Astrocyte (in vitro differentiated cells and primary cell): ENCODE results near the gene GLIPR2. TPM values are rescaled to one million over a fixed set of nuclear protein-coding genes. Genes with fewer than 3 reads are reported as not detected.

Experiments used
- DNase-seq: peaks from one replicate; pipeline ENCODE4 v3.0.0-alpha.2; 2010; ENCODE audit warnings: low read depth
- FAIRE-seq: peaks from 2 replicates; lab custom pipeline; 2011; peaks lifted over from hg19 to GRCh38; lab: Jason Lieb, UNC
- H2AFZ ChIP-seq: 2 replicates; pipeline ENCODE4 v1.6.0; 2012; ENCODE audit warnings: low read depth, low read length, inconsistent platforms
- H3K27ac ChIP-seq: 2 replicates; pipeline ENCODE4 v1.5.1; 2011; ENCODE audit warnings: low read depth, low read length, inconsistent platforms
- H3K27me3 ChIP-seq: 2 replicates; pipeline ENCODE4 v1.6.0; 2011; ENCODE audit warnings: low read length, inconsistent platforms; ENCODE audit not compliant: insufficient read depth
- H3K36me3 ChIP-seq: 2 replicates; pipeline ENCODE4 v1.5.1; 2011; ENCODE audit warnings: low read length, inconsistent platforms; ENCODE audit not compliant: insufficient read depth
- H3K4me1 ChIP-seq: 2 replicates; pipeline ENCODE4 v1.5.1; 2011; ENCODE audit warnings: low read length, inconsistent platforms; ENCODE audit not compliant: insufficient read depth
- H3K4me2 ChIP-seq: 2 replicates; pipeline ENCODE4 v1.6.0; 2012; ENCODE audit warnings: low read length, inconsistent platforms
- H3K4me3 ChIP-seq: 2 replicates; pipeline ENCODE4 v1.5.1; 2011; ENCODE audit warnings: low read depth, mild to moderate bottlenecking, low read length, inconsistent platforms; ENCODE audit not compliant: insufficient read depth
- H3K79me2 ChIP-seq: 2 replicates; pipeline ENCODE4 v1.6.0; 2012; ENCODE audit warnings: mild to moderate bottlenecking, low read length, inconsistent platforms; ENCODE audit not compliant: insufficient read depth
- H3K9ac ChIP-seq: 2 replicates; pipeline ENCODE4 v1.6.0; 2012; ENCODE audit warnings: mild to moderate bottlenecking, low read length, inconsistent platforms
- H3K9me3 ChIP-seq: 2 replicates; pipeline ENCODE4 v1.5.1; 2012; ENCODE audit warnings: low read depth, mild to moderate bottlenecking, low read length, inconsistent platforms; ENCODE audit not compliant: insufficient read depth
- H4K20me1 ChIP-seq: 2 replicates; pipeline ENCODE4 v1.6.0; 2012; ENCODE audit warnings: low read length, inconsistent platforms; ENCODE audit not compliant: insufficient read depth
- H3K27ac Mint-ChIP-seq: one replicate; pipeline ENCODE4 v1.8.0; 2021; ENCODE audit warnings: mild to moderate bottlenecking, mixed read lengths; ENCODE audit not compliant: unreplicated experiment
- H3K27me3 Mint-ChIP-seq: one replicate; pipeline ENCODE4 v1.8.0; 2021; ENCODE audit warnings: low read depth, mixed read lengths; ENCODE audit not compliant: unreplicated experiment
- H3K36me3 Mint-ChIP-seq: one replicate; pipeline ENCODE4 v1.8.0; 2021; ENCODE audit warnings: low read depth, mixed read lengths; ENCODE audit not compliant: unreplicated experiment
- H3K4me1 Mint-ChIP-seq: one replicate; pipeline ENCODE4 v1.8.0; 2021; ENCODE audit warnings: low read depth, mixed read lengths; ENCODE audit not compliant: unreplicated experiment
- H3K4me3 Mint-ChIP-seq: one replicate; pipeline ENCODE4 v1.8.0; 2021; ENCODE audit warnings: mild to moderate bottlenecking, moderate library complexity, mixed read lengths; ENCODE audit not compliant: unreplicated experiment
- H3K9me3 Mint-ChIP-seq: one replicate; pipeline ENCODE4 v1.8.0; 2021; ENCODE audit warnings: mild to moderate bottlenecking, mixed read lengths; ENCODE audit not compliant: unreplicated experiment
- CTCF ChIP-seq: IDR thresholded peaks from 2 replicates; pipeline ENCODE4 v1.5.1; 2011; ENCODE audit warnings: low read depth, mild to moderate bottlenecking, inconsistent platforms, low read length, moderate library complexity; ENCODE audit not compliant: insufficient read depth
- EZH2 ChIP-seq: IDR thresholded peaks from 2 replicates; pipeline ENCODE4 v1.6.1; 2012; ENCODE audit warnings: mild to moderate bottlenecking, low read length, inconsistent platforms; ENCODE audit not compliant: insufficient read depth
- total RNA-seq: library from RNA; stranded (reverse); gene quantifications from 2 replicates; pipeline ENCODE4 v1.2.1, GENCODE V29; 2021

The GLIPR2 gene
- total RNA-seq, 1 donor from 2014 or later: 150 TPM

- H3K9me3 Mint-ChIP-seq: no peaks in the 10 kb centered on the region
- H3K4me3 Mint-ChIP-seq: peak overlapping the region; percentile 64
- no peak overlapping the region for H3K27ac ChIP-seq
Measured at GRCh38 chr9:36188212-36188611, 51.7 kb downstream of the GLIPR2 start.

GRCh38 chr9:36189976-36190375, 53.4 kb downstream of the GLIPR2 start:
- Mint-ChIP-seq H3K27me3 (no peaks in the 10 kb centered on the region), H3K4me1 (peaks cover 33% of the 10 kb centered on the region), H3K36me3 (peaks cover 7% of the 10 kb centered on the region), H3K4me3 (peak overlapping the region; percentile 98), H3K9me3 (no peaks in the 10 kb centered on the region), H3K27ac (peak overlapping the region; percentile 82)
- Histone ChIP-seq H4K20me1 (peaks cover 39% of the 10 kb centered on the region), H3K79me2 (peaks cover 43% of the 10 kb centered on the region), H3K4me1 (peaks cover 41% of the 10 kb centered on the region), H3K9ac (peak overlapping the region; percentile 93), H3K27ac (no peak overlapping the region), H3K4me3 (peak overlapping the region; percentile 82), H3K36me3 (peaks cover 2% of the 10 kb centered on the region), H3K27me3 (no peaks in the 10 kb centered on the region), H2AFZ (peak overlapping the region; percentile 55), H3K4me2 (peak overlapping the region; percentile 93), H3K9me3 (no peaks in the 10 kb centered on the region)
- no peak for DNase-seq
- no peak for FAIRE-seq
- TF ChIP-seq EZH2 (no peak), CTCF (no peak)

More at GRCh38 chr9:36188212-36188611, 51.7 kb downstream of the GLIPR2 start:
- H3K27ac Mint-ChIP-seq: peak overlapping the region; percentile 59
- H3K4me1 Mint-ChIP-seq: peaks cover 20% of the 10 kb centered on the region
- H3K36me3 Mint-ChIP-seq: peaks cover 3% of the 10 kb centered on the region
- no peak overlapping the region for H3K9ac ChIP-seq
- no peaks in the 10 kb centered on the region for H3K27me3 ChIP-seq
- no peak for TF ChIP-seq CTCF
- no peak for TF ChIP-seq EZH2
- H4K20me1 ChIP-seq: peaks cover 21% of the 10 kb centered on the region
- H3K4me1 ChIP-seq: peaks cover 26% of the 10 kb centered on the region
- no peaks in the 10 kb centered on the region for H3K36me3 ChIP-seq
- FAIRE-seq (no peak), DNase-seq (no peak)
- H3K4me3 ChIP-seq: no peak overlapping the region
- H3K4me2 ChIP-seq: no peak overlapping the region
- no peaks in the 10 kb centered on the region for H3K27me3 Mint-ChIP-seq
- peaks cover 26% of the 10 kb centered on the region for H3K79me2 ChIP-seq
- no peaks in the 10 kb centered on the region for H3K9me3 ChIP-seq
- H2AFZ ChIP-seq: no peak overlapping the region

- Histone ChIP-seq H3K27me3 (no peaks in the 10 kb centered on the region), H4K20me1 (peaks cover 45% of the 10 kb centered on the region), H3K9me3 (no peaks in the 10 kb centered on the region), H3K27ac (peak within 1 kb of the TSS; percentile 90), H3K4me3 (peak within 1 kb of the TSS; percentile 82), H3K4me2 (peak within 1 kb of the TSS; percentile 93), H3K79me2 (peaks cover 50% of the 10 kb centered on the region), H2AFZ (peak within 1 kb of the TSS; percentile 95), H3K4me1 (peaks cover 41% of the 10 kb centered on the region), H3K36me3 (peaks cover 2% of the 10 kb centered on the region), H3K9ac (peak within 1 kb of the TSS; percentile 93)
- H3K27ac Mint-ChIP-seq: peak within 1 kb of the TSS; percentile 93
- peaks cover 9% of the 10 kb centered on the region for H3K36me3 Mint-ChIP-seq
- H3K4me1 Mint-ChIP-seq: peaks cover 36% of the 10 kb centered on the region
- FAIRE-seq (peak; percentile 86), DNase-seq (peak; percentile 98)
- no peaks in the 10 kb centered on the region for H3K27me3 Mint-ChIP-seq
- TF ChIP-seq EZH2 (no peak), CTCF (peak; percentile 55)
- H3K4me3 Mint-ChIP-seq: peak within 1 kb of the TSS; percentile 98
- no peaks in the 10 kb centered on the region for H3K9me3 Mint-ChIP-seq
Measured at GRCh38 chr9:36190388-36191289, 54.1 kb downstream of the GLIPR2 start, which contains the start of gene CLTA. TSS of gene CLTA (plus strand) at chr9:36190921. CDS start at chr9:36191057, 136 bp downstream.
